Left lung (tissue), 14 donors: ENCODE measurements around the gene CHRDL2. TPM values are rescaled to one million over a fixed set of nuclear protein-coding genes. Genes with fewer than 3 reads are reported as not detected.

ENCODE experiments used
- ATAC-seq: fragments of 200-7000 bp; cut with Tn5 transposase; one replicate; pipeline ENCODE4 v1.9.1; 2020; ENCODE audit warnings: moderate library complexity
- DNase-seq, 4 donors: peaks; one replicate each; pipeline ENCODE4 v3.0.0-alpha.2; 2013 to 2020
- H3K27ac ChIP-seq, 2 donors: fragments of 200-600 bp; sonication (generic) in 1 of 2; one replicate each; pipeline versions ENCODE4 v1.5.0 to v1.8.0; 2020 to 2021
- H3K27me3 ChIP-seq, 2 donors: fragments of 200-600 bp; sonication (generic) in 1 of 2; one replicate each; pipeline versions ENCODE4 v1.5.0 to v1.8.0; 2020 to 2021
- H3K36me3 ChIP-seq, 2 donors: fragments of 200-600 bp; sonication (generic) in 1 of 2; one replicate each; pipeline versions ENCODE4 v1.5.0 to v1.8.0; 2020 to 2021
- H3K4me1 ChIP-seq, 2 donors: fragments of 200-600 bp; one replicate each; pipeline ENCODE4 v1.8.0; 2021
- H3K4me3 ChIP-seq, 2 donors: fragments of 200-600 bp; sonication (generic) in 1 of 2; one replicate each; pipeline versions ENCODE4 v1.5.0 to v1.8.0; 2020 to 2021; ENCODE audit warnings: mild to moderate bottlenecking in 1 of 2
- H3K9me3 ChIP-seq, 2 donors: fragments of 200-600 bp; sonication (generic) in 1 of 2; one replicate each; pipeline versions ENCODE4 v1.5.0 to v1.8.0; 2020 to 2021
- intact Hi-C, 2 donors: fragments of 100-400 bp; cut with DNase I; formaldehyde crosslinking; loops; one replicate each; pipeline versions ENCODE4 v1.11.2 to v1.14.2; 2022
- long read RNA-seq, 12 donors: library from polyadenylated mRNA in 2 of 12; unstranded in 2 of 12; transcript quantifications; one replicate each; pipeline ENCODE4 v2.0.0 and lab custom pipeline, GENCODE V29; 2019 to 2026
- polyA plus RNA-seq, 6 donors: library from polyadenylated mRNA; unstranded; fragments of 120-200 nt; gene quantifications; one replicate each; pipeline ENCODE4 v1.2.1, GENCODE V29; 2013; ENCODE audit not compliant: insufficient read length in 6 of 6
- total RNA-seq, 2 donors: library from RNA; stranded (reverse); fragmentation: NEBNext Ultra II Directional; extraction: Animal tissue kit (Norgen Biotek cat#: 25700); gene quantifications; one replicate each; pipeline ENCODE4 v1.2.1, GENCODE V29; 2021
- TF ChIP-seq, protein P1 (sequence below), 2 donors: fragments of 200-600 bp; sonication (generic) in 1 of 2; IDR thresholded peaks; one replicate each; pipeline versions ENCODE4 v1.5.0 to v1.8.0; 2021; ENCODE audit warnings: antibody characterized with exemption in 2 of 2
- donor health status: DM: no; HTN: yes; CAD: no.
- donor health status: DM: no; HTN: no; CAD: no.

CHRDL2 gene, protein sequence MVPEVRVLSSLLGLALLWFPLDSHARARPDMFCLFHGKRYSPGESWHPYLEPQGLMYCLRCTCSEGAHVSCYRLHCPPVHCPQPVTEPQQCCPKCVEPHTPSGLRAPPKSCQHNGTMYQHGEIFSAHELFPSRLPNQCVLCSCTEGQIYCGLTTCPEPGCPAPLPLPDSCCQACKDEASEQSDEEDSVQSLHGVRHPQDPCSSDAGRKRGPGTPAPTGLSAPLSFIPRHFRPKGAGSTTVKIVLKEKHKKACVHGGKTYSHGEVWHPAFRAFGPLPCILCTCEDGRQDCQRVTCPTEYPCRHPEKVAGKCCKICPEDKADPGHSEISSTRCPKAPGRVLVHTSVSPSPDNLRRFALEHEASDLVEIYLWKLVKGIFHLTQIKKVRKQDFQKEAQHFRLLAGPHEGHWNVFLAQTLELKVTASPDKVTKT
- total RNA-seq = 1 to 10 TPM; 1.3 to 5.2 TPM
- polyA plus RNA-seq = under 1 TPM; 0.48 to 0.82 (median 0.60) TPM
- long read RNA-seq, donor 1 = 0 reads
- long read RNA-seq, donor 2 = 0 reads
- long read RNA-seq, donor 3 = 0 reads
- long read RNA-seq, donor 4, partial matches to known transcripts = 1 of 6 reads
- long read RNA-seq, donor 4, other reads (novel, unspliced or antisense) = 2 of 6 reads
- long read RNA-seq, donor 5 = 0 reads
- long read RNA-seq, donor 6 = 0 reads
- long read RNA-seq, donor 7 = 0 reads
- long read RNA-seq, donor 8 = 0 reads
- long read RNA-seq, donor 9 = 0 reads
- long read RNA-seq, donor 10, partial matches to known transcripts = 0 of 1 reads
- long read RNA-seq, donor 10, other reads (novel, unspliced or antisense) = 0 of 1 reads
- long read RNA-seq, donor 11 = 0 reads
- long read RNA-seq, donor 12, partial matches to known transcripts = 0 of 1 reads
- long read RNA-seq, donor 12, other reads (novel, unspliced or antisense) = 0 of 1 reads

DNA sequence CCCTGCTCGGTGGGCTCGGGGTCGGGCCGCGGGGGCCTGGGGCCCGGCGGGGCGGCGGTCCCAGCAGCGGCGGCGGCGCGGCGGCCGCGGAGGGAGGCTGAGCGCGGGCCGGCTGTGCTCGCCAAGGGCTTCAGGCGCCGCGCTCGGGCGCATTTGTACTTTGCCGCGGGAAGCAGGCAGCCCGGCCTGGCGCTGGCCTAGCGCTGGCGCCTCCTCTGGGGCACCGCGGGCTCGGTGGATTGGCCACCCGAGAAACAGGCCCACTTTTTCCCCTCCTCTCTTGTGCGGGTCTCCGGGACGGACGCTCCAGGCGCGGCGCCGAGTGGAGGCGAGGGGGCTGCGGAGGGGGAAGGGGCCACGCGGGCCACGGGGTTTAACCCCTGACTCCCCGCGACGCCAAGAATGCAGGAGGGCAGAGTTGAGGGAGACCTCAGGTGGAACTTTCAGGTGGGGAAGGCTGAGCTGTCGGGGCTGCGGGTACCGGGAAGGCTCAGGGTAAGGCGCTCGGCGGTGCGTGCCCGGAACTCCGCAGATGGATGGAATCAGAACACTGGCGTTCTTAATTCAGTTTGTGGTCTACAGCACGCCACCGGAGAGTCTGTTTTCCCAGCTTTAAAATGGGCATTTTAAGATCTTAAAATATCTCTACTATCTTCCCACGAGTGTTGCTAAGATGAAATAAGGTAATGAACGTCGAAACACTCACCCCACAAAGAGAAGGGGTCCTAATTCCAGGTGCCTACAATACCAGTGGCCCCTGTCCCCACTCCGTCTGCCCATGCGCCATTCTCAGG is at the start of gene CHRDL2:
Gene CHRDL2, minus strand, starts transcription at position 126 of the 794 bp plus-strand sequence. CDS start 538 bp downstream, outside the sequence.
- Histone ChIP-seq H3K27ac (no peak within 1 kb of the TSS), H3K9me3 (no peaks in the 10 kb centered on the region), H3K36me3 (no peaks in the 10 kb centered on the region), H3K27me3 (peaks cover 34 to 69% of the 10 kb centered on the region in 2 donors), H3K4me1 (peaks cover 7 to 11% of the 10 kb centered on the region in 2 donors), H3K4me3 (peak within 1 kb of the TSS in 1 of 2 donors; percentile 17)
- intact Hi-C loops = no loop called here
- peak in 3 of 4 donors; percentile 31 to 83 (median 43) for DNase-seq
- peak; percentile 41 for ATAC-seq
- TF ChIP-seq, protein P1, sequence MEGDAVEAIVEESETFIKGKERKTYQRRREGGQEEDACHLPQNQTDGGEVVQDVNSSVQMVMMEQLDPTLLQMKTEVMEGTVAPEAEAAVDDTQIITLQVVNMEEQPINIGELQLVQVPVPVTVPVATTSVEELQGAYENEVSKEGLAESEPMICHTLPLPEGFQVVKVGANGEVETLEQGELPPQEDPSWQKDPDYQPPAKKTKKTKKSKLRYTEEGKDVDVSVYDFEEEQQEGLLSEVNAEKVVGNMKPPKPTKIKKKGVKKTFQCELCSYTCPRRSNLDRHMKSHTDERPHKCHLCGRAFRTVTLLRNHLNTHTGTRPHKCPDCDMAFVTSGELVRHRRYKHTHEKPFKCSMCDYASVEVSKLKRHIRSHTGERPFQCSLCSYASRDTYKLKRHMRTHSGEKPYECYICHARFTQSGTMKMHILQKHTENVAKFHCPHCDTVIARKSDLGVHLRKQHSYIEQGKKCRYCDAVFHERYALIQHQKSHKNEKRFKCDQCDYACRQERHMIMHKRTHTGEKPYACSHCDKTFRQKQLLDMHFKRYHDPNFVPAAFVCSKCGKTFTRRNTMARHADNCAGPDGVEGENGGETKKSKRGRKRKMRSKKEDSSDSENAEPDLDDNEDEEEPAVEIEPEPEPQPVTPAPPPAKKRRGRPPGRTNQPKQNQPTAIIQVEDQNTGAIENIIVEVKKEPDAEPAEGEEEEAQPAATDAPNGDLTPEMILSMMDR (IDR thresholded peaks at IDR 0.05) = no peak

DNA sequence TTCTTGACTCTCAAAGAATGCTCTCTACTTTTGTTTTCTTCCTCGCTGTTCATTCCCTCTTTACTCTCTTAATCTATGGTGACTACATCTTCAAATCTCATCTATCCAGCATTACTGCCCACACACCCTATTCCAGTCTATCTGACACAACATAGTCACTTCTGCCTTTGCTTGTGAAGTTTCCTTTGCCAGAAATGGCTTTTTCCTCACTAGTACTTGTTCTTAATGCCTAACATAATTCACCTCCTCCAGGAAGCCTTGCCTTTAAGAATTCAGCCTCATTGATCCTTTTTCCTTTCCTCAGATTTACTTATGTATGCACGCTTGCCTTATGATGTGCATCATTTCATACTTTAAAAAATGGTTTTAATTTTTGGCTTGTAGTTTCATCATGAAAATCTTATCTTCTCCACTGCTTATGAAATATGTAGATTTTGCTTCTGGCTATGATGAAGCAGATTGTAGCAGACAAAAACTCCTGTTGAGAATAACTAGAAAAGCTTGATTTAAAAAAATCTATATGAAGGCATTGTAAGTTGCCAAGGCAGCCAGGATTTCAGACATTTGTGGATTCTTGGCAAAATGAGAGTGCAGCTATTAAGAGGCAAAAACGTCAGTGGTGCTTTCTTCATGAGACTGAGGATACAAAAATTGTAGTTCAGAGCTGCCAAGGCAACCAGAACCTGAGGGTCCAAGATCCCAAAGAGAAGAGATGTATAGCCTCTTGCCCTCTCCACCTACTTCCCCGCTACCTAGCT is 49.2 kb upstream of the CHRDL2 start:
- peak in 1 of 4 donors; percentile 32 for DNase-seq
- ATAC-seq = no peak
- intact Hi-C loops = no loop called here
- Histone ChIP-seq H3K36me3 (no peaks in the 10 kb centered on the region), H3K9me3 (no peaks in the 10 kb centered on the region), H3K4me1 (peaks cover 11 to 56% of the 10 kb centered on the region in 2 donors), H3K27ac (no peak overlapping the region), H3K4me3 (no peak overlapping the region), H3K27me3 (no peaks in the 10 kb centered on the region)
- TF ChIP-seq, protein P1 (IDR thresholded peaks at IDR 0.05) = no peak

DNA sequence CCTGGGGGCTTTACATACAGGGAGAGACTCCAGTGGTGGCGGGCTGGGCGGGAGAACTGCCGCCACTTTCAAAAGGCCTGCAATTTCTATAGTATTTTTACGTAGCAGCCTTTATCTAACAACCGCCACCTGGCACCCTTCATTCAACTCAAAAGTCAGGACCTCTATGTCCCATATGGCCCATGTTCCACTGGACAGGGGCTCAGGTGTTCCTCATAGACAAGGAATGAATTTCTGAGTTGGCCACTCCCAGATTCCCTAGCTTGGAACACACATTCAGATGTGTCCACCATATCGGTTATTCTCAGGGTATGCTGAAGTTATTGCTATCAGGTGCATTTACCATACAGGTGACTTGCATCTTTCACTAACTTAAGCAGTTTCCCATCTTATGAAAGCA is 47.4 kb upstream of the CHRDL2 start:
- ATAC-seq = no peak
- DNase-seq = no peak
- Histone ChIP-seq H3K9me3 (no peaks in the 10 kb centered on the region), H3K27me3 (no peaks in the 10 kb centered on the region), H3K36me3 (no peaks in the 10 kb centered on the region), H3K4me3 (no peak overlapping the region), H3K27ac (no peak overlapping the region), H3K4me1 (peaks cover 10 to 43% of the 10 kb centered on the region in 2 donors)
- TF ChIP-seq, protein P1 (IDR thresholded peaks at IDR 0.05) = no peak
- intact Hi-C loops = no loop called here

DNA sequence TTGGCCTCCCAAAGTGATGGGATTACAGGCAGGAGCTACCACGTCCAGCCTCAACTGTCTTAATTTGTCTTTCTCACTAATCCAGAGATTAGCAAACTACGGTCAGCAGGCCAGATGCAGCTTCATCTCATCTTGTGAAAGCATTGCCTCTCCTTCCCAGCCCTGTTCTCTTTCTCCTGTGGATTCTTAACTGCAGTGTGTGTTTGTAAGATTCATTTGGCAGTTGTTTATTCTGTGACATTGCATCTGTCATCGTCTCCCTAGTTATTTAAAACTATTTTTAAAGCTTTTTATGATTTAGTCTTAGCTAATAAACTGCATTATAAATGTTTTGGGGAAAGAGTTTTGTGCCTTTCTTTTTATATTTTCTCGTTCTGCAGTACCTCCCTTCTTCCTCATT is 46.7 kb upstream of the CHRDL2 start:
- intact Hi-C loops = no loop called here
- ATAC-seq = no peak

More for the DNA sequence above, 46.7 kb upstream of the CHRDL2 start:
- no peaks in the 10 kb centered on the region for H3K9me3 ChIP-seq
- H3K27ac ChIP-seq = no peak overlapping the region
- TF ChIP-seq, protein P1 (IDR thresholded peaks at IDR 0.05) = no peak
- H3K4me1 ChIP-seq = peaks cover 3 to 35% of the 10 kb centered on the region in 2 donors
- H3K27me3 ChIP-seq = no peaks in the 10 kb centered on the region
- DNase-seq = no peak
- no peak overlapping the region for H3K4me3 ChIP-seq
- no peaks in the 10 kb centered on the region for H3K36me3 ChIP-seq
